GM19452 (cell line): ENCODE data around the gene CRIP2.

Experiments
- ATAC-seq: cut with Tn5 transposase; IDR thresholded peaks from one replicate; pipeline ENCODE4 v1.9.1; 2021; ENCODE audit not compliant: unreplicated experiment

Gene CRIP2

DNA sequence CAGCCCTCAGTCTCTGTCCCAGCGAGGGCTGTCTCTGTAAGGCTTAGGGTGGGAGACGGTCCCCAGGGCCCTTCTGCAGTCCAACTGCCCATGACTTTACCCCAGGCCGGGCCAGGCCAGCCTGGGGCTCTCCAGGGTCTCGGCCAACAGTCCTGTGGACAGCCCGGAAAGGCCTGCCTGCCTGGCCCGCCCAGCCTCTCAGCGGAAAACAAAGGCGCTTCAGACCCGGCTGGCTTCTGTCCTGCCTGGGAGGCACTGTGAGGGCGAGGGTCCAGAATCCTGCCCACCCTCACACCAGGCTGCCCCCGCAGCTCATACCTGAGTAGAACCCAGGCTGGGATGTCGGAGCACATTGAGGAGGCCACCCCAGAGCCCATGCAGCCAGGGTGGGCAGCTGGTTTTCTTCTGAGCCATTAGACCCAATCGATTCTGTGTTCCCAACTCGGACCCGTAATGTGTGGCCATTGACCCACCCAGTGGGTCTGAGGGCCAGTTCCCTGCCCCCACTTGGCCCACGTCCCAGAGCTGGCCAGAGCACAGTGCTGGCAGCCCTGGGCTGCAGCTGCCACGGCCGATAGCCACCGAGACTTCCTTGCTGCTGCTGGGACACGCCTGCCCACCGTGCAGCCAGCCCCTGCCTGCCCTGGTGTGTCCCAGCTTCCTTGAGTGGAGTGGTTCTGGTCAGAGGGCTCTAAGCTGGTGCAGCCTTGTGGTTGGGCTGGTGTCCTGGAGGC lies 1.6 kb downstream of the CRIP2 start:
- no peak for ATAC-seq

DNA sequence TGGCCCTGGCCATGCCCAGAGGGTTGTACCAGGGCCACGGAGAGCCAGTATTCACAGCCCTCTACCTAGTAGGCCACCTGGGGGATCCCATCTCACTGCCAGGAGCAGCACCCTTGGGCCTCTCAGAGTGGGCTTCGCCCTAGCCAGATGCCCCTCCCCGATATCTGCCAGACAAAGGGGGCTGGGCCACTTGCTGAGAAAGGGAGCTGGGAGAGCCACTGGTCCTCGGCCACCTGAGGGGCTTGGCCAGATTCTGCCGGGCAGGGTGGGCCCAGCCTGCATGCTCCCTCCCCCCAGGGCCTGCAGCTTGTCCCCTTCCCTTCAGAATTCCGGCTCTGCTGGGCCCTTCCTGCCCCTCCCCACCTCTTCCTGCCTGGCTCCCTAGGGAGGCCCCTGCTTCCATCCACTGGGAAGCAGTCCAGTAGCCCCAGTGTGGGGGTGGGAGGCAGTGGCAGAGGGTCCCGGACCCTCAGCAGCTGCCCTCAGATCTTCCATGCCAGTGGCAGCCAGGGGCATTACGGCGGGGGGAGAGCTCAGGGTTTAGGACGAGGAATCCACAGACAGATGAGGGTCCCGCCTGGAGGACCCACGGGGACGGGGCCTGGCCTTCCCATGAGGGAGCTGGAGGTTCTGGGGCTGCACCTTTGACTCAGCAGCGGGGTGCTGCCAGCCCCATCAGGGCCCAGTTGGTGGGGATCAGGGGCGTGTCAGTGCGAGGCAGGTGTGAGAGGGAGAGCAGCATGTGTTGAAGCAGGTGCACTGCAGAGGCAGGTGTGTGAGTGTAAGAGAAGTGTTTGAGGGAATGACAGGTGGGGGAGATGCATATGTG lies 2.4 kb downstream of the CRIP2 start:
- ATAC-seq = no peak

DNA sequence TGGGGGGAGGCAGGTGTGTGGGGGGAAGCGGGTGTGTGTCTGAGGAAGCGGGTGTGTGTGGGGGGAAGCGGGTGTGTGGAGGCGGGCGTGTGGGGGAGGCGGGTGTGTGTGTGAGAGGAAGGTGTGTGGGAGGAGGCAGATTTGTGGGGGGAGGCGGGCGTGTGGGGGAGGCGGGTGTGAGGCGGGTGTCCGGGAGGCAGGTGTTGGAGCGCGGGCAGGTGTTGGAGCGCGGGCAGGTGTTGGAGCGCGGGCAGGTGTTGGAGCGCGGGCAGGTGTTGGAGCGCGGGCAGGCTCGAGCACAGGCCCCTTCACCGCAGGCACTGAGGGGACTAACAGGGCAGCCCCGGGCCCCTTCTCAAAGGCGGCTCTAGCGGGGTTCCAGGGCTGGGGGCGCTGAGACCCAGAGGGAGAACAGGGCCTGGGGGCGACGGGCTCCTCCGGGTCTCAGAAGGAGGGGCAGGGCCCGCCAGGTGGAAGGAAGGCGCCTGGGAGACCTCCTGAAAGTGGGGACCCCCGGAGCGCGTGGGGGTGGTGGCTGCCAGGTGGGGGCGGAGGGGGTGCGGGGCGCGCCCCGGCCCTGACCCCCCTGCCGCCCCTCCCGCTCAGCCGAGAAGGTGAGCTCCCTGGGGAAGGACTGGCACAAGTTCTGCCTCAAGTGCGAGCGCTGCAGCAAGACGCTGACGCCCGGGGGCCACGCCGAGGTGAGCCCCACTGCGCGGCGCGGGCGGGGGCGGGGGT lies 3.2 kb downstream of the CRIP2 start:
- ATAC-seq = no peak

DNA sequence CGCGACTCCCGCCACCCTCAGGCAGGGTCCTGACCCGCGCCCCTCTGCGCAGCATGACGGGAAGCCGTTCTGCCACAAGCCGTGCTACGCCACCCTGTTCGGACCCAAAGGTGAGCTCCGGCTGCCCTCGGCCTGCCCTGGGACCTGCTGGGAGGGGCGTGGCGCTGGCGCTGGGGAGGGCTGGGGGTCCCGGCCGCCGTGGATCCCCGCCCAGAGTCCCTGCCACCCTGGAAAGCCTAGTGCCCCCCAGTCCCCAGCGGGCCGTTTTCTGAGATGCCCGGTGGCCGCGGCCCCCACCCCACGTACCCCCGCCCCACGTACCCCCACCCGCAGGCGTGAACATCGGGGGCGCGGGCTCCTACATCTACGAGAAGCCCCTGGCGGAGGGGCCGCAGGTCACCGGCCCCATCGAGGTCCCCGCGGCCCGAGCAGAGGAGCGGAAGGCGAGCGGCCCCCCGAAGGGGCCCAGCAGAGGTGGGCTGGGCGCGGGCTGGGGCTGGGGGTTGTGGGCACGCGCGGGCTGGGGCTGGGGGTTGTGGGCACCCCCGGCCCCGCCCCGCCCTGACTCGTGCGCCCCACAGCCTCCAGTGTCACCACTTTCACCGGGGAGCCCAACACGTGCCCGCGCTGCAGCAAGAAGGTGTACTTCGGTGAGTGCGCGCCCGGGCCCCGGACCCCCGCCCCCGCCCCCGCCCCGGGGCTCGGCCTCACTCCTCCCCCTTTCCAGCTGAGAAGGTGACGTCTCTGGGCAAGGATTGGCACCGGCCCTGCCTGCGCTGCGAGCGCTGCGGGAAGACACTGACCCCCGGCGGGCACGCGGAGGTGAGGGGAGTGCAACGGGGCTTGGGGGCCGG lies 4.0 kb downstream of the CRIP2 start:
- no peak for ATAC-seq

DNA sequence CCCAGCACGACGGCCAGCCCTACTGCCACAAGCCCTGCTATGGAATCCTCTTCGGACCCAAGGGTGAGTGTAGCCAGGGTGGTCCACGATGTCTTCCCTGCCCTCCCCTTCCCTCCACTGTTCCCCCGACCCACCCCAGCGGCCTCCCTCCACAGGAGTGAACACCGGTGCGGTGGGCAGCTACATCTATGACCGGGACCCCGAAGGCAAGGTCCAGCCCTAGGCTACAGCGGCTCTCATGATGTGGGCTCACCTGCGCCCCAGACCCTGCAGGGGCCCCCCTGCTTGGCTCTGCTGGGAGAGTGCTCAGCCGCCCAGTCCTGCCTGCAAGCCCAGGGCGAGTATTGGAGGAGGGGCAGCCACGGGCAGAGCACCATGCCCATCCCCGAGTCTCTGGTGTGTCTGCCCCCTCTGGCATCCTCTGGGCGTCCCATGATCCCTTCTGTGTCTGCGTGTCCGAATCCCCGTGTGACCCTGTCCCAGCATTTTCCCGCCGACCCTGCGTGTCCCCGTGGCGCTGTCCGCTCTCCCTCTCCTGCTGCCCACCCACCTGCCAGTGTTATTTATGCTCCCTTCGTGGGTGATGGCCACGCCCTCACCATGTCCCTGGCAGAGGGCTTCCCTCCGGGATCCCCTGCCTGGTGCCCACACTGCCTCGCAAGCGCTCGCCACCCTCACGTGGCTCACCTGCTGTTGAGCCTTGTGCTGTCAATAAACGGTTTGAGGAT lies 5.0 kb downstream of the CRIP2 start:
- no peak for ATAC-seq

DNA sequence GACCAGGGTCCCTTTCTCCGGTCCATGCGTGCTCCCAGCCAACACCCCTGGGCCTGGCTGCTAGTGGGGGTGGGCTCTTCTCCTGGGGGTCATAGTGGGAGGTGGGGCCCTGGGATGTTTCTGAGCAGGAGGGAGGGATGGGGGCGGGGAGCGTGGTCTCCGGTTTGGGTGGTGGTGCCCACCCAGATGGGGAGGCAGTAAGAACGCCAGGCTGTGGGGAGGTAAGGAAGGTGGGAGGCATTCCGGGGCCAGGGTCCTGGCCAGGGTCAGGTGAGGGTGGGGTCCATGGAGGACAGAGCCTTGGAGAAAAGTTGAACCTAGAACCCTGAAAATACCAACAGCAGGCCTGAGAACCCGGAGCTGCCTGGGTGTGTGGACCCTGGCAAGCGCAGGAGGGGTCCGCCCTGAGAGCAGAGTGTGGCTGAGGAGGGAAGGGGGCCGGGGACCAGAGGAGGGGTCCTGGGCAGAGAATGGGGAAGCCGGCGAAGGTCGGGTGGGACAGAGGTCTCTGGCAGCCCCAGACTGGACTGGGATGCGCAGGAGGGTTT lies 5.7 kb downstream of the CRIP2 start:
- ATAC-seq = no peak

DNA sequence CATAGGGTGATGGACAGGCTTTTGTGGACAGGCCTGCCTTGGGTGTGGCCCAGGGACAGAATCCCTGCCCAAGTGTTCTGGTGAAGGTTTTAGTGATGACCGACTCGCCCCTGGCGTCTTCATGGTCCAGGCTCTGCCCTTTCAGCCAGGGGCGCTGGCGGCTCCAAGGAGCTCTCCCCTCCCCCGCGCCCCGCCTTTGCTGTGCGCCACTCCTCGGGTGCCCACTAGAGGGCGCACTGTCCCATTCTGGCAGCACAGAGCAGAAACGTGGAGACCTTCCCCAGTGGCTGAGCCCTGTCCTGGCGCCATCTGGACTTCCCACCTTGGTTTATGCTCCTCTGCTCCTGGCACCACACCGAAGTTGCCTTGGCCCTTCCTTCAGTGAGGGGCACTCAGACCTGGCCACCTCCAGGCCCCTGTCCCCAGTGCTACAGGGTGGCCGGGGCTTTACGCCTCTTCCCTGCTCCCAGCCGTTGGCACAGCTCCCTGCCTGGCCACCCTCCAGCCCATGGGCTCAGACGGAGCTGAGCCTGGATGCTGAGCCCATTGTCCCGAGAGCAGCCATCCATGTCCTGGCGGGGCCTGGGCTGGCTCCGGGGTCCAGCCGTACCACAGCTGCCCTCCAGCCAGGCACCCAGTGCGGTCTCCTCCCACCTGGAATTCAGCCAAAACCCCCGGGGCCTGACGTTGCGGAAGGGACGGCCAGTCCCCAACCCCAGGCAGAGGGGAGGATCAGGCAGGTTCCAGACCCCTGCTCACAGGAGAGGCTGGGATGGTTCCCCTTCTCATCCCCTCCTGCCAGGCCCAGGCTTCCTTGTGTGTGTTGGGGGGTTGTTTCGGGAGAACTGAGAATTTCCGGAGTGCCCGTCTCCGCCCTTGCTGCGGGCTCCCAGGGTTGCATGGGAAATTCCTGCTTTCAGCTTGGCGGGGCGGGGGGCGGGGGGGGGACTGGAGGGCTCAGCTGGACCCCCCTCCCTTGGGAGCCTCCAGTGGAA lies 6.5 kb downstream of the CRIP2 start:
- ATAC-seq = peak; percentile 66

DNA sequence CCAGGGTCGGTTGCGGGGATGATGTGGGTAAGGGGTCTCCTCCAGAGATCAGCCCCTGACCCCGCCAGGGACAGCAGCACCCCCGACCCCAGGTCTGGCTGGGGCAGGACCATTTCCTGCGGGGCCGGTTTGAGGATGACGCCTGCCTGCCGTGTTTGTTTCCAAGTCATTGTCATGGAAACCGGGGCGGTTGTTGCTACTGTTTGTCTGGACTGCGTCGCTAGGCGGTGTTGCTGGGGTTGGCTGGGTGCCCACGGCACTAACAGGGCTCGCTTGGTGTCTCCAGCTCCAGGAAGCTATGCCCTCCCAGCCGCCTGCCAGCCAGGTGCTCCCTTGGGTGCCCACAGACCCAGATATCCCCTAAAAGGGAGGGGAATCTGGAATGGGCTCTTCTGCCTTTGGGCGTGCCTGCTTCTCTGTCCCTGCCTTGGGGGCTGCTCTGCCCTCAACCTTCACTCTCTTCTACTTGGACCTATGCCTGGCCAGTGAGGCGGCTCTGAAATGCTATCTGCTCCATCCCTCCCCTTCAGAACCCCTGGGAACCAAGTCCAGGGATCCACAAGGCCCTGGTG lies 7.4 kb downstream of the CRIP2 start:
- ATAC-seq = peak; percentile 54

DNA sequence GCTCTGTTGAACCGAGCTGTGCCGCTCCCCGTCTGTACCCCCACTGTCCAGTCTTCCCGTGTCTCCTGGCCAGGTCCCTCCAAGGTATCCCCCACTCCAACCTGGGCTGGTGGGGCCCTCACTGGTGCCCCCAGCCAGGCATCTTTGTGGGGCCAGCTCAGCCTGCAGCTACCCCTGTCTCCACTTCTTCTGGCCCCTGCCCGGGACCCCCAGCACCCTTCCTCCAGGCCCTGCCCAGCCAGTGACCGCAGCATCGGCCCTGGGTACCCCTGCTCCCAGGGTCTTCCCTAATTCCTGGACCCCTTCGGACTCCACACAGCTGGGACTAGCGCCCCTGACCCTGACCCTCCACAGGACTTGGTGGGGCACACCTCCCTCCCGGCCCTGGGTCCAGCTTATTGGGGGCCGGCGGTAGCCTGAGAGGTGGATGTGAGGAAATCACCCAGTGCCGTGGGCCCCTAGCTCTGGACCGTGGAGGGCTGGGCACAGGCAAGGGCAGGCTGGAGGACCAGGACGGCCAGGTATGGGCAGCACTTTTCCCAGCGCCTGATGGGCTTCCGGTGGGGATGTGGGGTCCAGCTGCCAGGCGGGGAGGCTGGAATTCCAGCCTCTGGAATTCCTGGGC lies 8.0 kb downstream of the CRIP2 start:
- no peak for ATAC-seq

DNA sequence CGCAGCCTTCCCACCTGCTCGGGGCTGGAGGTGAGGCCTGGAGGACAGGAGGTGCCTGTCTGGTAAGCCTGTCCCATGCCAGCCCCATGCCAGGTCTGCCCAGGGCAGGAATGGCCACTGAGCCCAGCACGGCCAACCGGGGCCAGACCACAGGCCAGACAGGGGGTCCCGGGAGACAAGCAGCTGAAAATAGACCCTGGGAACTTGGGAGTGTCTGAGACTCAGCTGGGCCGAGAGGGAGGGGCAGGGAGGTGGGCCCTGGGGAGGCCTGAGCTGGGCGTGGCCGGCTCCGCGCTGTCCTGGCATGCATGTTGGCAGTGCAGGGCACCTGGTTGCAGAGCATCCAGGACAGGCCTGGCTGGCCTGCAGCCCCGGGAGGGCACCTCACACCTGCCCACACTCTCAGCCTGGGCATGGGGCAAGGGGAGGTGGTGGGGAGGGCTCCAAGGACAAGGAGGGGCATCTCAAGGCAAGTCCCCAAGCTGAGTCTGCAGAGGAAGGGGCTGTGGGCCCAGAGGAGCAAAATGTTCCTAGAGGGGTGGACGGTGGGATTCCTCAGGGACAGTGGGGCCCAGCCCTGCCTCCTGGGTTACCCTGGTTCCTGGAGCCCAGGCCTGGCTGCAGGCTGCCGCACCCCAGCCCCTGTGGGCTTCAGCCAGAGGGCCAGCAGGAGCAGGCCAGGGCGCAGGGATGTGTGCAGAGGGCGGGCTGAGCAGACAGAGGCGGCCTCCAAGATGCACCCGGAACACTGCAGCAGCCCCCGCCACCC lies 8.9 kb downstream of the CRIP2 start:
- no peak for ATAC-seq

DNA sequence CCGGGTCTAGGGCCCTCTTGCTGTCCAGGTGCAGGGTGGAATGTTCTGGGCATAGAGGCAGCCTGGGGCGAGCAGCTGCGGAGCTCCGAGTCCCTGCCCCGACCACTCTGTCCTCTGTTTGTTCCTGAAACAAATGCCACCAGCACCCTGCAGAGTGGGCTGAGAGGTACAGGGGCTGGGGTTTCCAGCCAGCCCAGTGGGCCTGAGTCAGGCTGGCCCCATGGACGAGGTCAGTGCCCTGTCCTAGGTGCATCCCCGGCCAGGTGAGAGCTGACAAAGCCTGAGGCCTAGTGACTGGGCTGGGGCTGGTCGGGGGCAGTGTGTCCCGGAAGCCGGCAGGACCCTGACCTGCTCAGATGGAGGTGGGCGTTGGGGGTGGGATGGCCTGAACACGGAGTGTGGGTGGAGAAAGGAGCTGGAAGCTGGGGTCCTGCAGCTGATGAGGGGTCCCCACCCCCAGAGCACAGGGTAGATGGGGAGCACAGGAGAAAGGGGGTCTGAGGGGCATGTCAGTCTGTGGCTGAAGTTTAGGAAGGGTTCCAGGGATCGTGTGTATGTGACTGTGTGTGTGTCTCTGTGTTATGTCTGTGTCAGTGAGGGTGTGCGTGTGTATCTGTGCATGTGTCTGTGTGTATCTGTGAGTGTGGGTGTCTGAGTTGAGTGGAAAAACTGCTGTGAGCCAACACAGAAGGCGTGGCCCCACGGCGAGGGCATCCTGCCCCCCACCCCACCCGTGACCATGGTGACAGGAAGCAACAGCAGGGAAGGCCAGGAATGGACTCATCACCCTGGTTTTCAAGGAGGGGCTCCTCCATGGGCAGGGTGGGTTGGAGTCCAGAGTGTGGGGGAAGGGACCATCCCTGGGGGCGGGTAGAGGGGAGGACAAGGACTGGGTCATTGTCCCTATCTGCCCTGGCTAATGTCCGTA lies 9.7 kb downstream of the CRIP2 start:
- no peak for ATAC-seq

DNA sequence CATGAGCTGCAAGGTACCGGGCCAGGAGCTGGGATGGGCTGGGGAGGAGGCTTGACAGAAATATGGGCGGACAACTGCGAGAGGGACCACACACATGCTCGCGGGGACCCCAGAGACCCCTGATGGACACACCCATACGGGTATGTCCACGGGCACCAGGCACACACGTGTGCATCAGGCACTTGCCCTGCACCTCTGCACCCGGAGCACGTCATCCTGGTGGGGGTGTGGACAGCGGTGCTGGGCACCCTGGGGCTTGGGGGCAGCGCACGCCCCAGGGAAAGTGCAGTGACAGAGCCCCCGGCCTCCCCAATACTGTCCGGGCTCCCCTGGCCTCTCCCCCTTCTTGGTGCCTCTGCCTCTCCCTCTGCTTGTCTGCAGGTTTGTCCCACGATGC lies 10.4 kb downstream of the CRIP2 start:
- ATAC-seq = no peak

DNA sequence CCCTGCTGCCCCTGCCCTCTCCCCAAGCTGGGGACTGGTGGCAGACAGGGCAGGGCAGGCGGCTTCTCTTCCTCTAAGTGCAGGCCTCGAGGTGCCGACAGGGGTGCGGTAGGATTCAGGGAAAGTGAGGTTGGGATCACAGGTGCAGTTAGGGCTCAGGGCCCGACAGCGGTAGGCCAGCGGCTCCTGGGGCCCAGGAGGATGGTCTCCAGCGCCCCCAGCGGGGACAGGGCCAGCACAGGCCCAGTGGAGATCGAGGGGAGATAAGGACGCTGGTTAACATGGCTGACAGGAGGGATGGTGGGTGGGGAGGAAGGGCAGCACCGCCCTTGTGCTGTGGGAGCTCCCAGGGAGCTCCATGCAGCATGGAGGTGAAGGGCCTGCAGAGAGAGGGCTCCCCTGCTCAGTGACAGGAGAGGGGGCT lies 11.1 kb downstream of the CRIP2 start:
- no peak for ATAC-seq

DNA sequence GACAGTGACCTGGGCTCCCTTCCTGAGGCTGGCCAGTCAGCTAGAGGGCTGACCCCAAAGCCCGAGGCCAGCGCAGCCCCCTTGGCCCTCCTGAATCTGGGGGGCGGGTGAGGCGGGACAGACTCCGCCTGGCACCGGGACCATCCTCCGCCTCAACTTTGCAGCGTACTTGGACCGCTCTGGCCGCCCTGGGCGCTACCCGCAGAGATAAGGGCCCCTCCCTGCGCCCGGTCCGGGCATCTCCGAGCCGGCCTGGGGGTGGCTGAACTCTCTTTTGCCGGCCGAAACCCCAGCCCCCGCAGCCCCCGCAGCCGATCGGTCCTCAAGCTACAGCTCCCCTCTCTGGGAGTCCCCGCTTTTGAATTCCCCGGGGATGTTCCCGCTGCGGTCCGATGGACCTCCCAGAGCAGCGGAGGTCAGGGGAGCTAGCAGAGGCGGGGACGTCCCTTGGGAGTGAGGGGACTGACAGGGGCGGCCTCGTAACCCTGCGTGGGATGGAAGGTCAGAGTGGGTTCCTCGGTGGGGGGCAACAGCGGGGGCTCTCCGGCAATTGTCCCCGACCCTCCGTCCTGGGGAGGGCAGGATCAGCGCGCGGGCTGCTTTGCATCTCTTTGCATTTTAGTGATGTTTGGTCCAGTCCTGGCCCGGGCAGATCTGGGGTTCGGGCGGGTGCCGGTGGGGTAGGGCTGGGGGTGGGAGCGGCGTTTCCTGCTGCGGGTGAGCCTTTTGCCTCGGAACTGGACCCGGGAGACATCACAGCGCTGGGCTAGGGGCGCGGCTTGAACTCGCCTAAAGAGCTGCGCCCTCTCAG lies 11.7 kb downstream of the CRIP2 start, which contains the start of gene CRIP1:
TSS of gene CRIP1 (plus strand) at position 724 of the 811 bp plus-strand sequence. CDS start 374 bp downstream, outside the sequence.
- no peak for ATAC-seq

DNA sequence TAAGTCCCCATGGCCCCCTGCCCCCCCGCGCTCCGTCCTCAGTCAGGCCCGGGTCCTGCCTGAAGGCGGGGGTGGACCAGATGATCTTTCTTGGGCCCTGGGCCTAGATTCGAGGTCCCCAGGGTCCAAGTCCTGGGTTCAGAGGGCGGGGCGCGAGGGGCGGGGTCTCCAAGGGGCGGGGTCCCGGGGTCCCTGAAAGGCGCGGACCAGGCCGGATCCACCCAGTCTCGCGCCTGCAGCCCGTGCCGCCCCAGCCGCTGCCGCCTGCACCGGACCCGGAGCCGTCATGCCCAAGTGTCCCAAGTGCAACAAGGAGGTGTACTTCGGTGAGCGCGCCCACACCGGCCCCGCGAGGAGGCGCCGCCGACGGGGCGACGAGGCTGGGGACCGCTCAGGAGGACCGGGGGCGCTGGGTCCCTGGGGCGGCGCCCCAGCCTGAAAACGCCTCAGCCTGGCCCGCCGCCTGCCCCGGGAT lies 12.4 kb downstream of the CRIP2 start:
- ATAC-seq = no peak
